G401.6 (cell line): ENCODE measurements around the gene GPR148.
"Not testable (repeated sequence)": the region's sequence is repeated elsewhere in the genome, so short reads cannot be mapped to it uniquely, and the experiment has no call there.

Experiments used
- FAIRE-seq: peaks from 2 replicates; lab custom pipeline; 2012; peaks lifted over from hg19 to GRCh38; lab: Jason Lieb, UNC

Gene GPR148, protein sequence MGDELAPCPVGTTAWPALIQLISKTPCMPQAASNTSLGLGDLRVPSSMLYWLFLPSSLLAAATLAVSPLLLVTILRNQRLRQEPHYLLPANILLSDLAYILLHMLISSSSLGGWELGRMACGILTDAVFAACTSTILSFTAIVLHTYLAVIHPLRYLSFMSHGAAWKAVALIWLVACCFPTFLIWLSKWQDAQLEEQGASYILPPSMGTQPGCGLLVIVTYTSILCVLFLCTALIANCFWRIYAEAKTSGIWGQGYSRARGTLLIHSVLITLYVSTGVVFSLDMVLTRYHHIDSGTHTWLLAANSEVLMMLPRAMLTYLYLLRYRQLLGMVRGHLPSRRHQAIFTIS

DNA sequence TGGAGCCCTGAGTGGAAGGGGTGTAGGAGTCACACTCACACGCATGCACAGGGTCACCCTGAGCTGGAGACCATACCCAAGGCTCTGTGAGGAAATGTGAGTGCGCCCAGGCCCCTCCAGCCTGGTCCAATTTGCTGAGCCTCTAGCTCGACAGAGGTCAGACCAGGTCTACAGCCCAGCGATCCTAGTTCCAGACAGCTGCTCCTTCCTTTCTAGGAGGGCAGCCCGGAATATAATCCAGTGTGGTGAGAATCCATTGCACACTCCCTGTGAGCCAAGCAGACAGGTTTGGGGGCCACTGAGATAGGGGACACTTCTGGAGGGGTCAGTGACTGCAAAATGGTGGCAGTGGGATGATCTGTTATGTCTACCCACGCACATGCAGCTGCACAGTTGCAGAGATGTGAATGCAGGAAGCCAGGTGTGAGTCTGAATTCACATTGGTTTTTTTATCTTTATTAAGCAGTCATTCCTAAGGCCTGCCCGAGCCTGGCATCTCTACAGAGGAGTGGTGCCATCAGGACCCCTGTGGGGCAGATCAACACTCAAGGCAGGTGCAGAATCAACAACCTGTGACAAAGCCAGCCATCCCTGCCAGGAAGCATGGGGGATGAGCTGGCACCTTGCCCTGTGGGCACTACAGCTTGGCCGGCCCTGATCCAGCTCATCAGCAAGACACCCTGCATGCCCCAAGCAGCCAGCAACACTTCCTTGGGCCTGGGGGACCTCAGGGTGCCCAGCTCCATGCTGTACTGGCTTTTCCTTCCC, at the start of gene GPR148:
TSS of gene GPR148 (plus strand) at position 522 of the 768 bp plus-strand sequence. CDS start at position 604, 82 bp downstream.
- FAIRE-seq: no peak

DNA sequence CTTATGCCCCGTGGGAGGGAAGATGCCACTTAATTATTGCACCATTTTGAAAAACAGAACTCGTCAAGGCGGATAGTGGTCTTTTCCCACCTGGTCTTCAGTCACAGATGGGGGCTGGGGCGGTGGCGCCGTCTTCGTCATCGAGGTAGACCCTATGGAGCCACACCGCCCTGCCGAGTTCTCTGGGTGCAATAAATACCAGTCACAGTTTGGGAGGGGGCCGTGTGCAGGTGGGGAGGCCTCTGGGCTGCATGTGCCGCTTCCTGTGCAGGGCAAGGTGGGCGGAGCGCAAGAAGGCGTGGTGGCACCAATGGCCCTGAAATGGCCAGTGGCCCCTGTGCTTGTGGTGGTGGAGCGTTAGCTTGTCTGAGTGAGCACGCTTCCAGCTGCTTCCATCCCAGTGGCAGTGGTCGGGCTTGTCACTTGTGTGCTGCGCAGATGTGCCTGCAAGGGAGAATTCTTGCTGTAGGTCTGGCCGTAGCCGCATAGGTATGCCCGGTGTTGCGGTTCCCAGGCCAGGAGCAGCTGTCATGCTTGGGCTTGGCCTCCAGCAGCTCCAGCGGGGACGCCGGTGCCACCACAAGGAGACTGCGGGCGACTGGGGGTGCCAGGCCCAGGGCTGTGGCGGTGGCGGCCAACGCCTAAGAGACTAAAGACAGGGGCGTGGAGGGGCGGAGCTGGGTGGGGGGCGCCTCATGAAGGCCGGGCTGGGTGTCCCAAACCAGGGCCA, 36.7 kb upstream of the GPR148 start:
- not testable (repeated sequence) for FAIRE-seq

DNA sequence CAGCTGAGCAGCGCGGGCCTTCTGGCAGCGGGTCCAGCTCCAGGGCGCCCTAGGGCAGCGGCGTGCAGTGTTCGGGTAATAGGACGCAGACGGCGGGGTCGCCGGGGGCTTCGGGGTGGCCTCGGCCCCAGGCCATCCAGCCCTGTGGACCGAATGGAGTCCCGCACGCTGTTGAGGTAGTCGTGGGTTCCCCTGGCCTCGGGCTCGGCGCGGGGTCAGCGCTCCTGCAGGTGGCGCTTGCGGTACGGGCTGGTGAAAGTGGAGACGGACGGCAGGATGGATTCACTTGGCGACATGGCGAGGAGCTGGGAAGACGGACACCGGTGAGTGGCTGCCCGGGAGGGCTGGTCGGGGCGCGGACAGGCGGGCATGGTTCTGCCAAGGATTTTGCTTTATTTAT, 35.4 kb upstream of the GPR148 start:
- not testable (repeated sequence) for FAIRE-seq

DNA sequence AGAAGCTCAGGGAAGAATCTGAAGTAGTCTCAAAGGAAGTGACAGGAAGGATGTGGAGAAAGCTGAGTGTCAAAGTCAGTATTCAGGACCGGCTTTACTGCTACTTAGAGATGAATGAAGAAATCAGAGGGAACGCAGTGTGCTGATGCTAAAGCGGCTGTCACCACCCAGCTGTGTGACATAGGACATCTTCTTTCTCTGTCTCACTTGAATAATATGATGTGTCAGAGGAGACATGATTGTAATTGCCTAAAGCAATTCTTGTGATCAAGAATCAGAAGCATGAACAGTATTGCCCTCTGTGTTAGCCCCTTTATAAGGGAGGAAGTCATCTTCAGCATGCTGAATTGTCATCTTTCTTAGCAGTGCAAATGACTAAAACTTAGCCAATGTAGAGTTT, 25.6 kb upstream of the GPR148 start:
- not testable (repeated sequence) for FAIRE-seq

DNA sequence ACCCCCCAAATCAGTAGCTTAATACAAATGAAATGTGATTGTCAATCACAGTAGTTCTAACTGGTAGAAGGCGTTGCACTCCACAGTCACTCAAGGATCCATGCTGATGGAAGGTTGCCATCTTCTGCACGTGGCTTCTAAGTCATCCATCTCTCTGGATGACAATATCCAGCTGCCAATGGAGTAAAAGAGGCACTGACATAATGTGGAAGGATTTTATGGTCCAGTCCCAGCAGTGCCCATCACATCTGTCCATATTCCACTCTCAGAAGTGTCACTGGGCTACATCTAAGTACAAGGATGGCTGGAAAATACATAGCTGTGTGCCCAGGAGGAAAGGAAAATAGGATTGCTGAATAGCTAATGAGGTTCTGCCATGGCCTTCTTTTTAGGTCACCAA, 14.1 kb upstream of the GPR148 start:
- FAIRE-seq: not testable (repeated sequence)

DNA sequence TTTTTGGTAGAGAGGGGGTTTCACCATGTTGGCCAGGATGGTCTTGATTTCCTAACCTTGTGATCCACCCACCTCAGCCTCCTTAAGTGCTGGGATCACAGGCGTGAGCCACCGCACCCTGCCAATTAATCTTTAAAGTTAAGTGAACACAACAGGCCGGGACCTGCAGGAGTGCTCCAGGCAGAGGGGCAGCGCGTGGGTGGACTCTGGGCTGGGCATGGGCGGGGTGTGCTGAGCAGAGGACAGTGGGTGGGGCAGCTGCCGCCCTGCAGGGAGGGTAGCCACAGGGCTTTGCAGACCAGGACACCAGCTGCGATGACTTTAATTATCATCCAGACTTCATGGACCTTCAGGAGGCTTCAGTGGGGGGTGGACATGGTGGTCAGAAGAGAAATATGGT, 8.8 kb upstream of the GPR148 start:
- FAIRE-seq: no peak

DNA sequence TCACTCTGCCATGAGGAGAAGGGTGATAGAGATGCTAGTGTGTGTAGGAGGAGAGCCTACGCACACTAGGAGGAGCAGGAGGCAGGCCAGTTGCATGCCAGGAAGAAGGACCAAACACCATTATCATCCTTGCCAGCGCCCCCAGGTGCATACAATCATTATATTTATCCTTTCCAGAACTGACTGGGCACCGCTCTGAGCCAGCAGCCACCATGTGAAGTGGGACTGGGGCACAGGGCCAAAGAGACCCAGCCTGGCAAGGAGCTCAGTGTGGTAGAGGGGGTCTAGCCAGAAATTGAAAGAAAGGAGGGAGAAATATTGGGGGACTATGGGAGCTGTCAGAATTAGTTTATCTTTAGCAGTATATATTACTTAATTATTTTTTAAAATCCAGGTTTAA, 8.3 kb upstream of the GPR148 start:
- FAIRE-seq: no peak

DNA sequence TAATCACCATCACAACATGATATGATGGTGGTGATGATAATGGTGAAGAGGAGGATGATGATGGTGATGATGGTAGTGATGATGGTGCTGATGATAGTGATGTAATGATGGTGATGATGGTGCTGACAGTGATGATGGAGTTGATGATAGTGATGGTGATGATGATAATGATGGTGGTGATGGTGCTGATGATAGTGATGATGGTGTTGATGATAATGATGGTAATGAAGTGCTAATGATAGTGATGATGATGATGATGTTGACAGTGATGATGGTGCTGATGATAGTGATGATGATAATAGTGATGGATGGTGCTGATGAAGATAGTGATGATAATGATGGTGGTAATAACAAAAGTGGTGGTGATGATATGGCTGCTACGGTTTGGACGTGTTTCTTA, 4.4 kb upstream of the GPR148 start:
- no peak for FAIRE-seq

DNA sequence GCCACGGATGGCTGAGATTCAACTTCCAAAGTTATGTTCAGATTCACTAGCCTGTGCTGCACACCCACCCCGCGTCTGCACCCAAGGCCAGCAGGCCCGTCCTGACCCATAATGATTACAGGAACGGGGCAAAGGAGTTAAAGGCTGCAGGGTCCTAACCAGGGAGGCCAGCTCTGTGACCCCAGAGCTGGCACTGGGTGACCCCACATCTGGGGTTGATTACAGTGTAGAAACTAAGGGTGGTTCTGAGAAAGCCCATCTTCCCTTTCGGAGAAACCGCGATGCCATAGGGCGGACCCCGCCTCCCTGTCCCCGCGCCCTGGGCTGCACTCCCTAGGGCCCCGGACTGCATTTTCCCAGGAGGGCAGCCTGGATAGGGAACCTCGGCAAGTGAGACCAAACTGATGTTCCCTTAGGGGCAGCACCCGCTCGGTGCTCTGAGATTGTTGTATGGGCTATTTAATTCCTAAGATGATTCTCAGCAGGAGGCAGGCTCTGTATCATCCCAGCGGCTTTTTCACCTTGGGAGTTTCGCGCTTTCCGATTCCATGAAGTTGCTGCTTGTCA, 2.2 kb upstream of the GPR148 start:
- no peak for FAIRE-seq

DNA sequence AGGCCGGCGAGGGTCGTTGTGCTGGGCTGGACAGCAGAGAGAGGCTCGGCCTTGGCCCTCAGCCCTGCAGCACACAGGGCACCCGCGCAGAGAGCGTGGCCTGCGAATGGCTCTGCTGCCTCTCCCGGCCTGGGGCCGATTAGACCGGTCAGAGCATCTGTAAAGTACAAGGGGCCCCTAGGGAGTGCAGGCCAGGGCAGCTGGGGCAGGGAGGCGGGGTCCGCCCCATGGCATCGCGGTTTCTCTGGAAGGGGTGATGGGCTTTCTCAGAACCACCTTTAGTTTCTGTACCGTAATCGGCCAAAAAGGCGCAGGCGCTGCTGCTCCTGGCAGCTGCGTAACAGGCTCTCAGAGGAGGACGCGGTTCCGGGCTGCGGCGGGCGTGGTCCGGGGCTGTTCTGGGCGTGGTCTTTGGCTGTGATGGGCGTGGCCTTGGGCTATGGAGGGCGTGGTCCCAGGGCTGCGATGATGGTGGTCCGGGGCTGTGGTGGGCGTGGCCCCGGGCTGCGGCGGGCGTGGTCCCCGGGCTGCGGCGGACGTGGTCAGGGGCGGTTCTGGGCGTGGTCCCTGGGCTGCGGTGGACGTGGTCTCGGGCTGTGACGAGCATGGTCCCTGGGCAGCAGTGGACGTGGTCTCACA, 1.5 kb upstream of the GPR148 start:
- FAIRE-seq: no peak

DNA sequence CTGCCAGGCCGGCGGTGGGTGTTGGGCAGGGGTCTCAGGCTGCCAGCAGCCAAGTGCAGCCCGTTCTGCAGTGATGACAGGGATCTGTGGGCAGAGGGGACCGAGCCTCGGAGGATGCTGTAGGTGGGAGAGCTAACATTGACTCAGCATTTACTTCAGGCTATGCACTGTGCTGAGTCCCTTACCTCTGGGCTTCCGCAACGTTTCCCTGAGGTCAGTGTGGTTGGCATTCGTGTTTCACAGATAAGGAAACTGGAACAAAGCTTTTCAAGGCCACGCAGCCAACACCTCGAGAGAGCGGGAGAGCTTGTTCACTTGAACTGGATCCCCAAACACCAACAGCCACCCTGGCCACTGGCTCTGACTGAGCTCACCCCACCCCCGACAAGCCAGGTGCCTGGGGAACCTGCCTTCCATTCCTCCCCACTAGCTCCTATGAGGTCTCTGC, 839 bp upstream of the GPR148 start:
- no peak for FAIRE-seq

DNA sequence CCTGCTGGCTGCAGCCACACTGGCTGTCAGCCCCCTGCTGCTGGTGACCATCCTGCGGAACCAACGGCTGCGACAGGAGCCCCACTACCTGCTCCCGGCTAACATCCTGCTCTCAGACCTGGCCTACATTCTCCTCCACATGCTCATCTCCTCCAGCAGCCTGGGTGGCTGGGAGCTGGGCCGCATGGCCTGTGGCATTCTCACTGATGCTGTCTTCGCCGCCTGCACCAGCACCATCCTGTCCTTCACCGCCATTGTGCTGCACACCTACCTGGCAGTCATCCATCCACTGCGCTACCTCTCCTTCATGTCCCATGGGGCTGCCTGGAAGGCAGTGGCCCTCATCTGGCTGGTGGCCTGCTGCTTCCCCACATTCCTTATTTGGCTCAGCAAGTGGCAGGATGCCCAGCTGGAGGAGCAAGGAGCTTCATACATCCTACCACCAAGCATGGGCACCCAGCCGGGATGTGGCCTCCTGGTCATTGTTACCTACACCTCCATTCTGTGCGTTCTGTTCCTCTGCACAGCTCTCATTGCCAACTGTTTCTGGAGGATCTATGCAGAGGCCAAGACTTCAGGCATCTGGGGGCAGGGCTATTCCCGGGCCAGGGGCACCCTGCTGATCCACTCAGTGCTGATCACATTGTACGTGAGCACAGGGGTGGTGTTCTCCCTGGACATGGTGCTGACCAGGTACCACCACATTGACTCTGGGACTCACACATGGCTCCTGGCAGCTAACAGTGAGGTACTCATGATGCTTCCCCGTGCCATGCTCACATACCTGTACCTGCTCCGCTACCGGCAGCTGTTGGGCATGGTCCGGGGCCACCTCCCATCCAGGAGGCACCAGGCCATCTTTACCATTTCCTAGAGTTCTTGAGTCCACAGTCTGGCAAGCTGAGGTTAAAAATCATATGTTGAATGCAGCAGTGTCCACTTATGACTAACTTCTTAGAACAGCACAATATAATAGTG, 741 bp downstream of the GPR148 start:
- no peak for FAIRE-seq

DNA sequence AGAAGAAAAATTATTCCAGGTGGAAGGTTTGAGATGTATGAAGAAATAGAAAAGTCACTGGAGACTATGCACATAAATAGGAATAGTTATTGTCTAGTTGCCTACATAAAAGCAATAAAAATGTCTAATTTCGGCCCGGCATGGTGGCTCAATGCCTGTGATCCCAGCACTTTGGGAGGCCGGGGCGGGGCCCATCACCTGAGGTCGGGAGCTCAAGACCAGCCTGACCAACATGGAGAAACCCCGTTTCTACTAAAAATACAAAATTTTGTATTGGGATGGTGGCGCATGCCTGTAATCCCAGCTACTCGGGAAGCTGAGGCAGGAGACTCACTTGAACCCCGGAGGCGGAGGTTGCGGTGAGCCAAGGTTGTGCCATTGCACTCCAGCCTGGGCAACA, 3.4 kb downstream of the GPR148 start:
- not testable (repeated sequence) for FAIRE-seq

DNA sequence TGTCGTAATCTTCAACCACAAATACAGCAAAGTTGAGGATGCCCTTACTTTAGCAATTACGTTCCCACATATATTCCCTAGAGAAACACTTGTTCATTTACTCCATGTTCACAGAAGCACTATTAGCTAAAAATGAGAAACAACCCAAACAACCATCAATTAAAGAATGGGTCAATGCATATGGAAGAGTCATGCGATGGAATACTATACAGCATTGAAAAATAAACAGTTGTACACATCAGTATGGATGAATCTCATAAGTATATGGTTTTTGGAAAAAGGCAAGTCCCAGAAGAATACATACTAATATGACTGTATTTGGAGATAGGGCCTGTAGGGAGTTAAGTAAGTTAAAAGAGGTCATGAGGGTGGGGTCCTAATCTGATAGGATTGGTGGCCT, 6.3 kb downstream of the GPR148 start:
- FAIRE-seq: no peak

DNA sequence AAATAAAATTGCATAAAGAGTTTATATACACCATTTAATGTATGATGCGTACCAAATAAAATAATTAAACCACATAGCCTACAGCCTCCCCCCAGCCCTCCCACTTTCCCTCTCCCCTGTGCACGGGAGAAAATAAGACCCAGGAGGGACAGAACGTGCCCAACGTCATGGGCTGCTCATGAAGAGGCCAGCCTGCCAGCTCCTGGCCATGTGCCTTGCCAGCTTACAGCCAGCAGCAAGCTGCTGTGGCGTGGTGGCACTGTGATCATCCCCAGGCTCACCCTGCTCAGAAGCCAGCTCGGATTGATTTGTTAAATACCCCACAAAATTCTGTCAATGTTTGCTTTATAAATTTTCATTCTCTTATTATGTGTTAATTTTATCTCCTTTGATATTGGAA, 7.6 kb downstream of the GPR148 start:
- no peak for FAIRE-seq

DNA sequence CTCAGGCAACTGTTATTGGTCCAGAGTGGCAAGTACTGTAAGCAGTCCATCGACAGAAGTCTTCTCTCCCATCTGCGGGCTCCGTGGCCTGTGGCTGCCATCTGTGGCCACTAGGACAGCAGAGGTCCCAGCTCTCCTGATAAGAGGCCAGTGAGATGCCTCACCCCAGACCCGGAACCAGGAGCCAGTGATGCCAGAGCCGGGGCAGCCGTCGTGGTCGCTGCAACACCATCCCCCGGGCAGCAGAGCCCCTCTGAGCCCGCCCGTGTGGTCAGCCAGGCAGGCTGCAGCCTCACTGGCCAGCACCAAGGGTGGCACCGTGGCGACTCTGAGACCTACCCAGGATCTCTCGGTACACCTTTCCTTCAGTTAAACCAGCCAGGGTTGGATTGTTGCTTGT, 8.7 kb downstream of the GPR148 start:
- FAIRE-seq: no peak

DNA sequence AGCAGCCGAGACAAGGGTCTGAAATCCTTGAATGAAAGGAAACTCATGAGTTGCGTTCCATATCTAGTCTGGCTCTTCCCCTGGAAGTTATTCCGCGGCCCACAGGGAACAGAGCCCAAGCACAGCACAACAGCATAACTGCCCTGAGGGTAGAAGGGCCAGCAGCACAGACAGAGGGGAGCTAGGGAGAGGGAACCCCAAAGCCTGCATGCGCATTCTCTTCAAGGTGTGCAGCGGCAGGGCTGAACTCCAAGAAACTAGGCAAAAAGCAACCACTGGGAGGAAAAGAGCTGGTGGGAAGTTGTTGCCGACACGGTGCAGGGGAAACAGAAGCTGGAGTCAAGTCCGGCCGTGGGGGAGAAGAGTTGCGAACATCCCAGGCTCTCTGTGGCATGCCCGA, 11.8 kb downstream of the GPR148 start:
- no peak for FAIRE-seq

DNA sequence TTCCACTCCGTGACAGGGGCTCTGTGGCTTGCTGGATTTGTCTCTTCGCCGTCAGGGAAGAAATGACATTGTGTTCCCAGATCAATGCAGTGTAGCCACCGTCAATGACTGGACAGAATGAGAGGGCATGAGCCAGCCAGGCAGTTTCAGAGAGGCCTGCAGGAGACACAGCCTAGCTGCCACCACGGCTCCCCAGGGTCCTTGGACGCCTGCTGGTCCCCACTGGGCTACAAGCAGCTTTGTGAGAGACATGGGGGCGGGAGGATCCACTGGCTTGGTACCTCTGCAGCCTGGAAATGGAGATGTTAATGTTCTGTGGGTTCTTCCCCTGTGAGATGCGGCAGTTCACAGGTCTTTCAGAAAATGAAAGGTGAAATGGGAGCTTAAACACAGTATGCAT, 14.4 kb downstream of the GPR148 start:
- FAIRE-seq: no peak

DNA sequence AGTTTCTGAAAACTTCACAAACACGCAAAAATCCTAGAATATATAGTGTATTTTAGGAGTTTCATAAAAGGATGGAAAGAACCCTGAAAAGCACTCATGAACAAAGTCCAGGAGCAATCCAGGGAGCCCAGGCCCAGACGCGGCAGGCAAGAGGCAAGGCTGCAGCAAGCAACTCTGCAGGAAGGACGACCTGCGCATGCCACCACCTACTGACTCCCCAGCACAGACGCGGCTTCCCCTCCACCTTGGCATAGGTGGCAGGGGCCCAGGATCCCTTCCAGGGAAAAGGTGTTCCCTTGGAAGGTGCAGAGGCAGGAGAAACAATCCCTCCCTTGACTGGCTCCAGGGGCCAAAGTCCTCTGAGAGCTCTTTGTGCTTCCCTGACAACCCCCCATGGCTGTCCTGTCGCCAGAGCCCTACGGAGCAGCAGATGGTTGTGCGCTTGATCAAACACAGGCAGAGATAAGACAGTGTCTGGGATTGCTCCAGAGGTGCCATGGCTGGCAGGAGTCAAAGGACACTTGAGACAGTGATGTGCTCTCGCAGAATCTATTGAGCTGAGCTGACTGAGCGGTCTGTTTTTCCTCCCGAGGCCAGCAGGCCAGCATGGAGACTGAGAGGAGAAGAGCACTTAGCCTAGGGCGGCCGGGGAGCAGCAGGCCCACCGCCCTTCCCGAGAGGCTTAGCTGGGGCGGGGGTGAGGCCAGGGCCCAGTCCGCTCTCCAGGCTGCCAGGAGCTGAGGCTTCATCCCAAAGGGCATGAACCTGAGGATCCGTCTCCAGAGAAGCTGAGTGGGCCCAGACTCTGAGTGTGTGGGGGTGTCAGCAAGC, 15.6 kb downstream of the GPR148 start:
- FAIRE-seq: no peak

DNA sequence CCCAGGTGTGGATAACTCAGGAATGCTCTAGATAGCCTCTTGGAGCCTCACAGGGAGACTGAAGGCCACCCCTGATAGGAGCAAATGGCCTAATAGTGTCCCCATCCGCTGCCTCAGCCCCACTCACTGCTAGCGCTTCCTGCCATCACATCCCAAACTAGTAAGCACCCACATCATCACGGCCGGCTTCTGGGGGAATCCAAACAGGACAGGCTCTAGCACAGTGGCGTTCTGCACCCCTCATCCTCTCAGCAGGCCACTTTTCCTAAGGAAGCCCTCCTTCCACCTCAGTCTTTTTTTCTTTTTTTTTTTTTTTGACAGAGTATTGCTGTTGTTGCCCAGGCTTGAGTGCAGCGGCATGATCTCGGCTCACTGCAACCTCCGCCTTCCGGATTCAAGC, 20.2 kb downstream of the GPR148 start:
- FAIRE-seq: no peak
